GM13976 (cell line): ENCODE measurements around the gene PTGDR2.

Experiments used
- DNase-seq: peaks from one replicate; pipeline ENCODE4 v3.0.0; 2012; ENCODE audit warnings: low spot score
- CTCF ChIP-seq: IDR thresholded peaks from 2 replicates; pipeline ENCODE4 v1.5.1; 2012; ENCODE audit warnings: borderline replicate concordance, mild to moderate bottlenecking; ENCODE audit not compliant: insufficient read depth; ENCODE audit errors: extremely low read depth, missing control alignments, control extremely low read depth
- in situ Hi-C: fragments of 300-500 bp; cut with MboI; formaldehyde crosslinking; loops from one replicate; pipeline ENCODE4 v1.12.0; 2022; ENCODE audit warnings: low sequenced_read_pairs, mixed read lengths, inconsistent platforms; ENCODE audit not compliant: unreplicated experiment

PTGDR2 gene

GRCh38 chr11:60840470-60841430 lies 15.0 kb downstream of the PTGDR2 start:
- in situ Hi-C loops = loop anchor here (25.0 kb wide), 1 partner anchor 347 kb away; no protein-coding TSS in a partner anchor
- DNase-seq = no peak
- no peak for TF ChIP-seq CTCF

GRCh38 chr11:60838132-60838531 lies 17.6 kb downstream of the PTGDR2 start:
- TF ChIP-seq CTCF = no peak
- DNase-seq = no peak
- in situ Hi-C loops = loop anchor here (10.0 to 25.0 kb wide), 2 partner anchors 57 to 349 kb away; no protein-coding TSS in a partner anchor

GRCh38 chr11:60836866-60837515 lies 18.8 kb downstream of the PTGDR2 start:
- no peak for DNase-seq
- in situ Hi-C loops = loop anchor here (10.0 to 25.0 kb wide), 2 partner anchors 58 to 350 kb away; no protein-coding TSS in a partner anchor
- no peak for TF ChIP-seq CTCF

- in situ Hi-C loops = loop anchor here (10.0 to 25.0 kb wide), 2 partner anchors 59 to 352 kb away; no protein-coding TSS in a partner anchor
- TF ChIP-seq CTCF = no peak
- no peak for DNase-seq
Measured at GRCh38 chr11:60835534-60835846, 20.3 kb downstream of the PTGDR2 start.

GRCh38 chr11:60834742-60835533 lies 20.8 kb downstream of the PTGDR2 start:
- TF ChIP-seq CTCF = no peak
- in situ Hi-C loops = loop anchor here (10.0 to 25.0 kb wide), 2 partner anchors 60 to 352 kb away; no protein-coding TSS in a partner anchor
- DNase-seq = no peak
